H1 (cell line): ENCODE measurements around the gene INTS1. TPM values are rescaled to one million over a fixed set of nuclear protein-coding genes. Genes with fewer than 3 reads are reported as not detected.

ENCODE experiments used
- EP300 ChIP-seq, 2 experiments: IDR thresholded peaks; 1 replicate in 1 of 2; 2 replicates in 1 of 2; pipeline ENCODE4 v1.6.1; 2011 to 2012; ENCODE audit warnings: low read depth in 2 of 2, low read length in 2 of 2, mild to moderate bottlenecking in 2 of 2, borderline replicate concordance in 1 of 2, inconsistent platforms in 1 of 2, moderate library complexity in 1 of 2
- HDAC2 ChIP-seq, 2 experiments: fragments of 300-600 bp in 1 of 2; sonication (generic) in 1 of 2; IDR thresholded peaks; 2 replicates each; pipeline ENCODE4 v1.6.1; 2011 to 2012; ENCODE audit warnings: low read depth in 2 of 2, low read length in 2 of 2, mild to moderate bottlenecking in 2 of 2, moderate library complexity in 2 of 2, borderline replicate concordance in 1 of 2, inconsistent platforms in 1 of 2
- HDAC6 ChIP-seq: IDR thresholded peaks from one replicate; pipeline ENCODE4 v1.7.1; 2012; ENCODE audit warnings: low read depth, mild to moderate bottlenecking, inconsistent platforms, low read length, moderate library complexity
- JUN ChIP-seq: IDR thresholded peaks from 2 replicates; pipeline ENCODE4 v1.6.1; 2011; ENCODE audit warnings: low read depth, mild to moderate bottlenecking, improper control_type of control experiment, low read length
- SIRT6 ChIP-seq: IDR thresholded peaks from one replicate; pipeline ENCODE4 v1.7.1; 2012; ENCODE audit warnings: low read length, inconsistent platforms
- polyA plus RNA-seq, 7 experiments: library from polyadenylated mRNA; depleted of rRNA in 3 of 7; stranded (reverse) in 5 of 7; unstranded in 2 of 7; fragments of >200 nt in 5 of 7; fragments of 200-250 nt in 2 of 7; gene quantifications; 1 replicate in 5 of 7; 2 replicates in 1 of 7; 4 replicates in 1 of 7; pipeline versions ENCODE4 v1.2.1 to v1.2.3, GENCODE V29; 2011 to 2013; ENCODE audit warnings: missing spikeins in 2 of 7, mixed read lengths in 2 of 7
- total RNA-seq: library from RNA; stranded (reverse); fragmentation: NEBNext Ultra II Directional; extraction: Animal tissue kit (Norgen Biotek cat#: 25700); gene quantifications from 2 replicates; pipeline ENCODE4 v1.2.1, GENCODE V29; 2021
- TF ChIP-seq, protein P1 (sequence below): fragments of 300-600 bp; sonication (generic); IDR thresholded peaks from 2 replicates; pipeline ENCODE4 v1.7.1; 2012; ENCODE audit warnings: low read length, moderate library complexity, mild to moderate bottlenecking, inconsistent platforms; ENCODE audit not compliant: insufficient replicate concordance

INTS1 gene
- total and polyA plus RNA-seq, 2 of the 8 experiments (the other 6 are each of a cell fraction or from before 2014, with no cell fraction given), result 76.9 to 104 TPM

DNA sequence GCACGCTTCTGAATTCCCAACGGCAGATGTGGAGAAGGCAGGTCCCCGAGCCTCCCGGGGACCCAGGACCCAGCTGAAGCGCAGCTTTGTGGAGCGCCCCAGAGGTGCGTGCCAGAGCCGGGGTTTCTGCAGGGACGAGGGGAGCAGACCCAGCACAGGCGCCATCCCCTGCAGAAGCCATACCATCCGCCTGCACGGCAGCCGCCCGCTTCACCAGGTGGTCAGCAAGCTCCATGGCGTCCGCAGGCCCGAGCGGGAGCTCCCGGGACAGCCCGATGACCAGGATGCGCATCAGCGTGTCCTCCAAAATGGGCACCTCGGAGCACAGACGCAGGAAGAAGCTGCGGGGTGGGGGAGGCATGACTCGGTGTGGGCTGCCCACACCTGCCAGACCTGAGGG is 10.6 kb downstream of the INTS1 start (continued):
- TF ChIP-seq, protein P1, sequence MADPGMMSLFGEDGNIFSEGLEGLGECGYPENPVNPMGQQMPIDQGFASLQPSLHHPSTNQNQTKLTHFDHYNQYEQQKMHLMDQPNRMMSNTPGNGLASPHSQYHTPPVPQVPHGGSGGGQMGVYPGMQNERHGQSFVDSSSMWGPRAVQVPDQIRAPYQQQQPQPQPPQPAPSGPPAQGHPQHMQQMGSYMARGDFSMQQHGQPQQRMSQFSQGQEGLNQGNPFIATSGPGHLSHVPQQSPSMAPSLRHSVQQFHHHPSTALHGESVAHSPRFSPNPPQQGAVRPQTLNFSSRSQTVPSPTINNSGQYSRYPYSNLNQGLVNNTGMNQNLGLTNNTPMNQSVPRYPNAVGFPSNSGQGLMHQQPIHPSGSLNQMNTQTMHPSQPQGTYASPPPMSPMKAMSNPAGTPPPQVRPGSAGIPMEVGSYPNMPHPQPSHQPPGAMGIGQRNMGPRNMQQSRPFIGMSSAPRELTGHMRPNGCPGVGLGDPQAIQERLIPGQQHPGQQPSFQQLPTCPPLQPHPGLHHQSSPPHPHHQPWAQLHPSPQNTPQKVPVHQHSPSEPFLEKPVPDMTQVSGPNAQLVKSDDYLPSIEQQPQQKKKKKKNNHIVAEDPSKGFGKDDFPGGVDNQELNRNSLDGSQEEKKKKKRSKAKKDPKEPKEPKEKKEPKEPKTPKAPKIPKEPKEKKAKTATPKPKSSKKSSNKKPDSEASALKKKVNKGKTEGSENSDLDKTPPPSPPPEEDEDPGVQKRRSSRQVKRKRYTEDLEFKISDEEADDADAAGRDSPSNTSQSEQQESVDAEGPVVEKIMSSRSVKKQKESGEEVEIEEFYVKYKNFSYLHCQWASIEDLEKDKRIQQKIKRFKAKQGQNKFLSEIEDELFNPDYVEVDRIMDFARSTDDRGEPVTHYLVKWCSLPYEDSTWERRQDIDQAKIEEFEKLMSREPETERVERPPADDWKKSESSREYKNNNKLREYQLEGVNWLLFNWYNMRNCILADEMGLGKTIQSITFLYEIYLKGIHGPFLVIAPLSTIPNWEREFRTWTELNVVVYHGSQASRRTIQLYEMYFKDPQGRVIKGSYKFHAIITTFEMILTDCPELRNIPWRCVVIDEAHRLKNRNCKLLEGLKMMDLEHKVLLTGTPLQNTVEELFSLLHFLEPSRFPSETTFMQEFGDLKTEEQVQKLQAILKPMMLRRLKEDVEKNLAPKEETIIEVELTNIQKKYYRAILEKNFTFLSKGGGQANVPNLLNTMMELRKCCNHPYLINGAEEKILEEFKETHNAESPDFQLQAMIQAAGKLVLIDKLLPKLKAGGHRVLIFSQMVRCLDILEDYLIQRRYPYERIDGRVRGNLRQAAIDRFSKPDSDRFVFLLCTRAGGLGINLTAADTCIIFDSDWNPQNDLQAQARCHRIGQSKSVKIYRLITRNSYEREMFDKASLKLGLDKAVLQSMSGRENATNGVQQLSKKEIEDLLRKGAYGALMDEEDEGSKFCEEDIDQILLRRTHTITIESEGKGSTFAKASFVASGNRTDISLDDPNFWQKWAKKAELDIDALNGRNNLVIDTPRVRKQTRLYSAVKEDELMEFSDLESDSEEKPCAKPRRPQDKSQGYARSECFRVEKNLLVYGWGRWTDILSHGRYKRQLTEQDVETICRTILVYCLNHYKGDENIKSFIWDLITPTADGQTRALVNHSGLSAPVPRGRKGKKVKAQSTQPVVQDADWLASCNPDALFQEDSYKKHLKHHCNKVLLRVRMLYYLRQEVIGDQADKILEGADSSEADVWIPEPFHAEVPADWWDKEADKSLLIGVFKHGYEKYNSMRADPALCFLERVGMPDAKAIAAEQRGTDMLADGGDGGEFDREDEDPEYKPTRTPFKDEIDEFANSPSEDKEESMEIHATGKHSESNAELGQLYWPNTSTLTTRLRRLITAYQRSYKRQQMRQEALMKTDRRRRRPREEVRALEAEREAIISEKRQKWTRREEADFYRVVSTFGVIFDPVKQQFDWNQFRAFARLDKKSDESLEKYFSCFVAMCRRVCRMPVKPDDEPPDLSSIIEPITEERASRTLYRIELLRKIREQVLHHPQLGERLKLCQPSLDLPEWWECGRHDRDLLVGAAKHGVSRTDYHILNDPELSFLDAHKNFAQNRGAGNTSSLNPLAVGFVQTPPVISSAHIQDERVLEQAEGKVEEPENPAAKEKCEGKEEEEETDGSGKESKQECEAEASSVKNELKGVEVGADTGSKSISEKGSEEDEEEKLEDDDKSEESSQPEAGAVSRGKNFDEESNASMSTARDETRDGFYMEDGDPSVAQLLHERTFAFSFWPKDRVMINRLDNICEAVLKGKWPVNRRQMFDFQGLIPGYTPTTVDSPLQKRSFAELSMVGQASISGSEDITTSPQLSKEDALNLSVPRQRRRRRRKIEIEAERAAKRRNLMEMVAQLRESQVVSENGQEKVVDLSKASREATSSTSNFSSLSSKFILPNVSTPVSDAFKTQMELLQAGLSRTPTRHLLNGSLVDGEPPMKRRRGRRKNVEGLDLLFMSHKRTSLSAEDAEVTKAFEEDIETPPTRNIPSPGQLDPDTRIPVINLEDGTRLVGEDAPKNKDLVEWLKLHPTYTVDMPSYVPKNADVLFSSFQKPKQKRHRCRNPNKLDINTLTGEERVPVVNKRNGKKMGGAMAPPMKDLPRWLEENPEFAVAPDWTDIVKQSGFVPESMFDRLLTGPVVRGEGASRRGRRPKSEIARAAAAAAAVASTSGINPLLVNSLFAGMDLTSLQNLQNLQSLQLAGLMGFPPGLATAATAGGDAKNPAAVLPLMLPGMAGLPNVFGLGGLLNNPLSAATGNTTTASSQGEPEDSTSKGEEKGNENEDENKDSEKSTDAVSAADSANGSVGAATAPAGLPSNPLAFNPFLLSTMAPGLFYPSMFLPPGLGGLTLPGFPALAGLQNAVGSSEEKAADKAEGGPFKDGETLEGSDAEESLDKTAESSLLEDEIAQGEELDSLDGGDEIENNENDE, result no peak
- TF ChIP-seq JUN (no peak), EP300 (IDR thresholded peaks at IDR 0.05; ENCODE audit: borderline replicate concordance in 1 of 2, low read depth in 2 of 2, low read length in 2 of 2) (no peak), SIRT6 (no peak), HDAC6 (no peak), HDAC2 (IDR thresholded peaks at IDR 0.05; ENCODE audit: borderline replicate concordance in 1 of 2, low read depth in 2 of 2, low read length in 2 of 2) (no peak)
